HAP-1 (cell line): Measurements from ENCODE around the gene PIM2.

Experiments used
- DNase-seq, 2 experiments: peaks; one replicate each; pipeline ENCODE4 v3.0.0-alpha.2; 2016 to 2020; ENCODE audit warnings: low spot score in 2 of 2
- H3K27me3 ChIP-seq: fragments of 250-450 bp; sonication (Bioruptor Pico); 2 replicates; pipeline ENCODE4 v1.5.1; 2020; ENCODE audit warnings: low read depth, mild to moderate bottlenecking, moderate library complexity
- H3K36me3 ChIP-seq: fragments of 250-450 bp; sonication (Bioruptor Pico); replicated peaks from 2 replicates; pipeline ENCODE4 v1.5.1; 2020; ENCODE audit warnings: mild to moderate bottlenecking
- H3K4me1 ChIP-seq: fragments of 250-450 bp; sonication (Bioruptor Pico); 2 replicates; pipeline ENCODE4 v1.5.1; 2020; ENCODE audit warnings: mild to moderate bottlenecking
- H3K4me3 ChIP-seq: fragments of 250-450 bp; sonication (Bioruptor Pico); 2 replicates; pipeline ENCODE4 v1.5.1; 2020; ENCODE audit warnings: mild to moderate bottlenecking, moderate library complexity
- H3K9me3 ChIP-seq: fragments of 250-450 bp; sonication (Bioruptor Pico); 2 replicates; pipeline ENCODE4 v1.5.1; 2020; ENCODE audit warnings: mild to moderate bottlenecking, moderate library complexity
- in situ Hi-C: fragments of 300-500 bp; cut with MboI; formaldehyde crosslinking; loops from 3 replicates; pipeline ENCODE4 v1.14.3; 2020; ENCODE audit warnings: low sequenced_read_pairs, inconsistent platforms, mixed read lengths

PIM2 gene

GRCh38 chrX:48923771-48924170, 4.9 kb upstream of the PIM2 start:
- Histone ChIP-seq H3K36me3 (peaks cover 38% of the 10 kb centered on the region), H3K27me3 (no peaks in the 10 kb centered on the region), H3K9me3 (no peaks in the 10 kb centered on the region), H3K4me3 (no peak overlapping the region), H3K4me1 (peaks cover 24% of the 10 kb centered on the region)
- in situ Hi-C loops, result no loop called here
- DNase-seq, result no peak

- H3K36me3 ChIP-seq, result peaks cover 37% of the 10 kb centered on the region
- H3K4me1 ChIP-seq, result peaks cover 16% of the 10 kb centered on the region
- no peaks in the 10 kb centered on the region for H3K27me3 ChIP-seq
- in situ Hi-C loops, result no loop called here
- DNase-seq, result no peak
- H3K9me3 ChIP-seq, result no peaks in the 10 kb centered on the region
- no peak overlapping the region for H3K4me3 ChIP-seq
Observed at GRCh38 chrX:48920718-48921104, 1.9 kb upstream of the PIM2 start.

GRCh38 chrX:48919947-48920717, 1.3 kb upstream of the PIM2 start:
- Histone ChIP-seq H3K4me3 (no peak overlapping the region), H3K36me3 (peaks cover 38% of the 10 kb centered on the region), H3K9me3 (no peaks in the 10 kb centered on the region), H3K4me1 (peaks cover 16% of the 10 kb centered on the region), H3K27me3 (no peaks in the 10 kb centered on the region)
- in situ Hi-C loops, result no loop called here
- no peak for DNase-seq

GRCh38 chrX:48919360-48919841, 577 bp upstream of the PIM2 start:
- in situ Hi-C loops, result no loop called here
- DNase-seq, result peak in 1 of 2 experiments; percentile 4

GRCh38 chrX:48918301-48918642, 552 bp downstream of the PIM2 start:
- Histone ChIP-seq H3K9me3 (no peaks in the 10 kb centered on the region), H3K4me3 (peak overlapping the region; percentile 73), H3K27me3 (no peaks in the 10 kb centered on the region), H3K36me3 (peaks cover 38% of the 10 kb centered on the region), H3K4me1 (peaks cover 16% of the 10 kb centered on the region)
- in situ Hi-C loops, result no loop called here
- peak in 1 of 2 experiments; percentile 27 for DNase-seq

More at GRCh38 chrX:48919360-48919841, 577 bp upstream of the PIM2 start:
- no peaks in the 10 kb centered on the region for H3K9me3 ChIP-seq
- H3K4me1 ChIP-seq, result peaks cover 16% of the 10 kb centered on the region
- H3K27me3 ChIP-seq, result no peaks in the 10 kb centered on the region
- peak overlapping the region; percentile 73 for H3K4me3 ChIP-seq
- peaks cover 41% of the 10 kb centered on the region for H3K36me3 ChIP-seq

- Histone ChIP-seq H3K4me1 (peaks cover 17% of the 10 kb centered on the region), H3K4me3 (peak overlapping the region; percentile 73), H3K9me3 (no peaks in the 10 kb centered on the region), H3K27me3 (no peaks in the 10 kb centered on the region), H3K36me3 (peaks cover 29% of the 10 kb centered on the region)
- DNase-seq, result peak; percentile 95 to 97
- in situ Hi-C loops, result no loop called here
Observed at GRCh38 chrX:48917139-48918001, 1.5 kb downstream of the PIM2 start.

GRCh38 chrX:48914593-48915493, 4.0 kb downstream of the PIM2 start:
- no peak overlapping the region for H3K4me3 ChIP-seq
- no peaks in the 10 kb centered on the region for H3K27me3 ChIP-seq
- in situ Hi-C loops, result no loop called here
- peaks cover 34% of the 10 kb centered on the region for H3K36me3 ChIP-seq
- H3K9me3 ChIP-seq, result no peaks in the 10 kb centered on the region
- H3K4me1 ChIP-seq, result peaks cover 26% of the 10 kb centered on the region
- no peak for DNase-seq

GRCh38 chrX:48913605-48914366, 5.0 kb downstream of the PIM2 start:
- H3K4me1 ChIP-seq, result peaks cover 19% of the 10 kb centered on the region
- in situ Hi-C loops, result no loop called here
- no peak overlapping the region for H3K4me3 ChIP-seq
- no peaks in the 10 kb centered on the region for H3K27me3 ChIP-seq
- H3K9me3 ChIP-seq, result no peaks in the 10 kb centered on the region
- DNase-seq, result no peak
- peaks cover 40% of the 10 kb centered on the region for H3K36me3 ChIP-seq

GRCh38 chrX:48911412-48912182, 7.2 kb downstream of the PIM2 start, which contains the start of gene SLC35A2:
TSS of gene SLC35A2 (minus strand) at chrX:48911646. CDS start at chrX:48911636, 10 bp downstream.
- no peaks in the 10 kb centered on the region for H3K27me3 ChIP-seq
- DNase-seq, result peak; percentile 82 to 92
- H3K36me3 ChIP-seq, result peaks cover 44% of the 10 kb centered on the region
- in situ Hi-C loops, result no loop called here
- no peaks in the 10 kb centered on the region for H3K9me3 ChIP-seq
- H3K4me3 ChIP-seq, result peak within 1 kb of the TSS; percentile 92
- peaks cover 11% of the 10 kb centered on the region for H3K4me1 ChIP-seq

GRCh38 chrX:48910926-48911411, 7.9 kb downstream of the PIM2 start:
- no peaks in the 10 kb centered on the region for H3K9me3 ChIP-seq
- H3K27me3 ChIP-seq, result no peaks in the 10 kb centered on the region
- in situ Hi-C loops, result no loop called here
- no peak for DNase-seq
- H3K36me3 ChIP-seq, result peaks cover 47% of the 10 kb centered on the region
- H3K4me1 ChIP-seq, result peaks cover 11% of the 10 kb centered on the region
- H3K4me3 ChIP-seq, result peak overlapping the region; percentile 92

GRCh38 chrX:48909703-48910294, 9.0 kb downstream of the PIM2 start:
- H3K9me3 ChIP-seq, result no peaks in the 10 kb centered on the region
- H3K4me1 ChIP-seq, result peaks cover 11% of the 10 kb centered on the region
- no peak for DNase-seq
- H3K27me3 ChIP-seq, result no peaks in the 10 kb centered on the region
- no peak overlapping the region for H3K4me3 ChIP-seq
- H3K36me3 ChIP-seq, result peaks cover 46% of the 10 kb centered on the region
- in situ Hi-C loops, result no loop called here

GRCh38 chrX:48908600-48908999, 10.2 kb downstream of the PIM2 start:
- no peak overlapping the region for H3K4me3 ChIP-seq
- H3K9me3 ChIP-seq, result no peaks in the 10 kb centered on the region
- in situ Hi-C loops, result no loop called here
- H3K4me1 ChIP-seq, result peaks cover 11% of the 10 kb centered on the region
- peaks cover 47% of the 10 kb centered on the region for H3K36me3 ChIP-seq
- DNase-seq, result no peak
- no peaks in the 10 kb centered on the region for H3K27me3 ChIP-seq
